Smooth muscle cell of the brain vasculature (primary cell): Measurements from ENCODE around the gene ADGRF3.
"Not testable (repeated sequence)": the region's sequence is repeated elsewhere in the genome, so short reads cannot be mapped to it uniquely, and the experiment has no call there.

Source experiments
- DNase-seq: peaks from one replicate; pipeline ENCODE4 v3.0.0-alpha.2; 2012; ENCODE audit warnings: low read depth, low spot score

The ADGRF3 gene

GRCh38 chr2:26317377-26318105 lies 29.0 kb downstream of the ADGRF3 start:
- DNase-seq: no peak

- DNase-seq: no peak
Measured at GRCh38 chr2:26316845-26317244, 29.7 kb downstream of the ADGRF3 start.

DNA sequence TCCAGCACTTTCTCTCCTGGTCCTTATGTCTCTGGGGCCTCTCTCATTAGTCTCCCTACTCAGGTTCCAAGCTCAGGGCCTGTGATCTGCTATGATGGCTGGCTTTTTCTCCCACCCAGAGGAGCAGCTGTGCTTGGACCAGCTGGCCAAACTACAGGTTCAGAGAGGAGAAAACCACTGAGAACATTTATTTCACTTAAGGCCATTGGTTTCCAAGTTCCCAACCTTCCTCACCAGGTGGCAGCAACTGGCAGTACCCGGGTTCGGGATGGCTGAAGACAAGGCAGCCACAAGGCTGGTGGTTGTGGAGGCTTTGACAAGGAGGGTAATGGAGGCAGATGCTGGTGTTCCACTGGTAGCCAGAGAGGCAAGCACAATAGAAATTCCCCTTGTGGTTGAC lies 30.5 kb downstream of the ADGRF3 start:
- DNase-seq: no peak

DNA sequence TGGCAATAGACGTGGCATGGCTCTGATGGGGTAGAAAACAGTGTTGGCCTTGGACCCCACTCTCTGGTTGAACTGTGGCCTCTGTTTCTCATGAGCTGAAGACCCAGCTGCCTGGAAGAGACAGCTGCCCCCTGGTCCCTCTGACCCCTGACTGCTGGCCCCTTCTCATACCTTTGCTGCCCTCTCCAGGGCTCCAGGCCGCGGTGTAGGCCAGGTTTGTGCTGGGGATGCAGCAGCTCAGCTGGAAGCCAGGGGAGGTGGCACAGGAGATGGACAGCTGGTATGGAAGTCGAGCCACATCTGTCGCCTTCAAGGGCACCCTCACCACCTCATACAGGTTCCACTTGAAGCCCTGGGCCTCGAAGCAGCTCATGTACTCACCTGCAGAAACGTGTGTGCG lies 32.3 kb downstream of the ADGRF3 start:
- no peak for DNase-seq

GRCh38 chr2:26313446-26313845 lies 33.1 kb downstream of the ADGRF3 start:
- no peak for DNase-seq

GRCh38 chr2:26312471-26312870 lies 34.1 kb downstream of the ADGRF3 start:
- DNase-seq: no peak

DNA sequence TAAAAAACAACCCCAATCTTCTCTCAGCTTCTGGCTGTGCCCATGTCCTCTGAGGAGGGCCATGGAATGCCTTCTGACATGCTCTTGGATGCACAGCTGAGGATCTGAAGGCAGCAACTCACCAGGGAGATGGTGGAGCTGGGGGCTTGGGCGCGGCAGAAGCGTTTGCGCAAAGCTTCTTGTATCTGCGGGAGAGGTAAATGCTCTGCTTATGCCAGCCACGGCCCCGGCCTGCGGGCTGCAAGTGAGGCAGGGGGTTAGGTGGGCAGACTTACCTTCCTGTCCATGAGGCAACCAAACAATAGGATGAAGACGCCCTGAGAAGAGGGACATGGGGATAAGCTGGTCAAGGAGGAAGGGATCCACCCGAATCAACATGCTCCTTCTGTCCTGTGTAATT lies 36.7 kb downstream of the ADGRF3 start:
- DNase-seq: no peak

GRCh38 chr2:26305540-26305939 lies 41.0 kb downstream of the ADGRF3 start:
- DNase-seq: no peak

DNA sequence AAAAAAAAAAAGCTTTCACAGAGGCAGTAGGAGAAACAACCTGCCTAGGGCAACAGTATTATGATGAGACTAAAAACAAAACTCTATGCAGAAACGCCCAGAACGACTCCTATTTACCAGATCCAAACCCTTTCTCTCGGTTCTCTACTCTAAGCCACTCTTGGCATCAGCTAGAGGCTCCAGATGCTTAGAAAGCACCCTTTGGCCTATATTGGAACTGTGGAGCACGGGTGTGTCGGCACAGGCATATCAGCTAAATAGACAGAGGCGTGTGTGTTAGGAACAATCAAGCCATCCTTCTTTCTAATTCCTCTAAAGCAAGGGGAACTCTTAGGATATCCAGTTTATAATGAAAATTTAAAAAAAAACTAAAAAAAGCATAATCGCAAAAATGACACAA lies 41.5 kb downstream of the ADGRF3 start:
- DNase-seq: not testable (repeated sequence)

DNA sequence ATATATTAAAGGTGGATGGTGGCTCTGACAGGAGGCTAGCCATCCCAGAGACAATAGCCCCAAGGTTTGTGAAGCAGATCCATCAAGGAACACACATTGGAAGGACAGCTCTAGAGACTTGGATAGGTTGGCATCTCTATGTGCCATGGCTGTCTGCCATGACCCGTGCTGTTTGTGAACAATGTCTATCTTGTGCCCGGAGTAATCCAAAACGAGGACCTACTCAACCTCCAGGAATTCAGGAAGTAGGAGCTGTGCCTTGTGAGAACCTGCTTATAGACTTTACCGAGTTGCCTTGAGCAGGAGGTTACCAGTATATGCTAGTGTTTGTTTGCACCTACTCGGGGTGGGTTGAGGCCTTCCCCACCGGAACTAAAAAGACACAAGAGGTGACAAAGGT lies 43.7 kb downstream of the ADGRF3 start:
- no peak for DNase-seq

- DNase-seq: peak; percentile 2
Measured at GRCh38 chr2:26300234-26300925, 46.2 kb downstream of the ADGRF3 start.

DNA sequence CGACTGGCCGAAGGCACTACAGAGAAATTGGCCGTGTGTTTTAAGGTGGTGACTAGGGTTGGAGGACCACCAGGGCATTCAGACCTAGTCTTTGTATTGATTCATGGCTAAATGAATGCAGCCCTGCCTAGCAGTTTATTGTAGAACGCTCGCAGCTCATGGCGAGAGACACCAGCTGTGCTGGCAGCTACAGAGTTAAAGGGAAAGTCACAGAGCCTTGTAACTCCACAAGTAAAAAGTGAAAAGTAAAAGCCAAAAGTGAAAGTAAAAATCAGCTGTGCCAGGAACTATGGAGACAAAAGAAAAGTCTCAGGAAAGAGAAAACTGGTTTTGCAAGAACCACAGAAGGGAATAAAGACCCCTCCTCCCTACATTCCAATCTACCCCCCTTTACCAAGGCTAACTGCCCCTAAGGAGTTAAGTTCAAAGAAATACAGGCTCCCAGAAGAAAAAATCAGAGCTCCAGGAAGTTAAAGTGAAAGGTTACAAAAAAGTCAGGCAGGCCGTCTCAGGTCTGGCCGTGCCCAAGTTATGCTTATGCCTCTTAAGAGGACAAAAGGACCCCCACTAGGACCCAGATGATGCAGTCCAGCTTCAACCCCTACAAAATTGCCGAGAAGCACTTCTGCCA lies 47.0 kb downstream of the ADGRF3 start:
- peak; percentile 56 for DNase-seq

- DNase-seq: peak; percentile 21
Measured at GRCh38 chr2:26298638-26299393, 47.8 kb downstream of the ADGRF3 start.

- DNase-seq: no peak
Measured at GRCh38 chr2:26298286-26298637, 48.3 kb downstream of the ADGRF3 start.

GRCh38 chr2:26297061-26297460 lies 49.5 kb downstream of the ADGRF3 start:
- no peak for DNase-seq

DNA sequence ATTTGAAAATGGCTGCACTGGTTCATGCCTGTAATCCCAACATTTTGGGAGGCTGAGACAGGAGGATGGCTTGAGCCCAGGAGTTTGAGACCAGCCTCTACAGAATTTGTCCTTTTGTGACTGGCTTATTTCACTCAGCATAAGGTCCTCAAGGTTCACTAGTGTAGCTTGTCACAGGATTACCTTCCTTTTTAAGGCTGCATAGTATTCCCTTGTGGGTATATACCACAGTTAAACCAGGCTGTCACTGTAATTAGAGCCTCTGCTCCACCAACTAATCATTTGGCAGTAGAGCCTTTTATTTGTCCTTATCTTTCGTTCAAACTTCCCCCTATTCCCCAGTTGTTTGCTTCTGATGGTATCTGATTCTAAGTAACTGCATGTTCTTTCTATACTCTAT lies 51.1 kb downstream of the ADGRF3 start:
- DNase-seq: no peak

DNA sequence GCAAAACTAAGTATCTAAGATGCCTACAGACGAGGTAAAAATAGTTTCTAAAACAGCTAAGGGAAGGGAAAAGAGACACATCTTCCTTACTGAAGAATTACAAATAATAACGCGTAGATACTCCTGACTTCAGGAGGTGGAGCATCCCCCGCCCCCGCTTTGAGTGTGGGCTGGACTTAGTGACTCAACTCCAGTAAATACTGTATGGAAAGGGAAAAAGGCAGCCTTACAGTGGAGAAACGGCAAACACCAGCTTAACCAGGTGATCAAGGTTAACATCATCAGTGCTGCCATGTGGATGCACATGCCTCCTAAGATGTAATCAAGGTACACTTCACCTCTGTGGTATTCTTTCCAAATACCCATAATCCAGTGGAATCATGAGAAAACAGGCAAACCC lies 53.9 kb downstream of the ADGRF3 start:
- no peak for DNase-seq

DNA sequence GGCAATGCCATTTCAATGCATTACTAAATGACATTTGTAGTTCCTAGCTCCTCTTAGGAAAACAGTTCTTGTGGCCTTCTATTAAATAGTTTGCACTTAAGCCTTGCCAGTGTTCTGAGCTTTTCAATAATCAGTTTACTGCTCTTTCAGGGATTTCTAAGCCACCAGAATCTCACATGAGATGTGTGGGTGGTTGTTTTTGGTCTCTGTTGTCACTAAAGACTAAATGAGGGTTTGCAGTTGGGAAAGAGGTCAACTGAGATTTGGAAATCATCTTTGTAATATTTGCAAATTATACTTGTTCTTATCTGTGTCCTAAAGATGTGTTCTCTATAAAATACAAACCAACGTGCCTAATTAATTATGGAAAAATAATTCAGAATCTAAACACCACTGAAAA lies 56.6 kb downstream of the ADGRF3 start:
- DNase-seq: no peak

DNA sequence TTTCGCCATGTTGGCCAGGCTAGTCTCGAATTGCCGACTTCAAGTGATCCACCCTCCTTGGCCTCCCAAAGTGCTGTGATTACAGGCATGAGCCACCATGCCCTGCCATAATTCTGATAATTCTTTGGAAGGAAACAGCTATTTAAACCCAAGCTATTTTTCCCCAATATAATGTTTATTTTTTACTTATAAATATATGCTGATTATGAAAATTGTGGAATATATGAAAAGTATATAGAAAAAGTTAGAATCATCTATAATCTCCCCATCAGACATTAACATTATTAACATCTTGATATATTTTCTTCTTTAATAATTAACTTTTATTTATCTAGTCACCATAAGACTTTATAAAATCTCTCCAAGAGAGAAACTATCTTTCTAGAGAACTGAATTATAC lies 60.7 kb downstream of the ADGRF3 start:
- DNase-seq: no peak

- DNase-seq: no peak
Measured at GRCh38 chr2:26284132-26284531, 62.5 kb downstream of the ADGRF3 start.

- no peak for DNase-seq
Measured at GRCh38 chr2:26283606-26284005, 63.0 kb downstream of the ADGRF3 start.

GRCh38 chr2:26281226-26281625 lies 65.4 kb downstream of the ADGRF3 start:
- DNase-seq: no peak
